Activated T-cell treated with anti-CD3 and anti-CD28 coated beads, Interleukin-2, amount 50 U/mL, for 4 hours (primary cell): Measurements from ENCODE around the gene TACC3. TPM values are rescaled to one million over a fixed set of nuclear protein-coding genes. Genes with fewer than 3 reads are reported as not detected.

Experiments used
- ATAC-seq, 2 donors: fragments of 200-7000 bp; cut with Tn5 transposase; one replicate each; pipeline ENCODE4 v1.10.0; 2021
- DNase-seq: peaks from one replicate; pipeline ENCODE4 v3.0.0-alpha.2; 2020
- H3K27me3 Mint-ChIP-seq: one replicate; pipeline ENCODE4 v1.8.0; 2021; ENCODE audit warnings: low read depth, mixed read lengths
- H3K36me3 Mint-ChIP-seq: one replicate; pipeline ENCODE4 v1.8.0; 2022; ENCODE audit warnings: mixed read lengths; ENCODE audit not compliant: insufficient read depth
- H3K4me1 Mint-ChIP-seq: one replicate; pipeline ENCODE4 v1.8.0; 2021; ENCODE audit warnings: low read depth, mixed read lengths
- H3K4me3 Mint-ChIP-seq: one replicate; pipeline ENCODE4 v1.8.0; 2021; ENCODE audit warnings: mild to moderate bottlenecking, moderate library complexity, mixed read lengths
- H3K9me3 Mint-ChIP-seq: one replicate; pipeline ENCODE4 v1.8.0; 2021; ENCODE audit warnings: mixed read lengths
- total RNA-seq, 3 donors: library from RNA; stranded (reverse); gene quantifications; one replicate each; pipeline ENCODE4 v1.2.1, GENCODE V29; 2021

The TACC3 gene
- total RNA-seq, 3 donors from 2014 or later, result 53.1 to 75.0 (median 69.3) TPM

- Mint-ChIP-seq H3K4me3 (no peak overlapping the region), H3K36me3 (no peaks in the 10 kb centered on the region), H3K9me3 (no peaks in the 10 kb centered on the region), H3K27me3 (no peaks in the 10 kb centered on the region), H3K4me1 (no peaks in the 10 kb centered on the region)
- no peak for DNase-seq
- ATAC-seq, result no peak
These were observed 63.1 kb downstream of the TACC3 start for GRCh38 chr4:1784395-1784788.

- Mint-ChIP-seq H3K4me3 (no peak overlapping the region), H3K36me3 (no peaks in the 10 kb centered on the region), H3K27me3 (no peaks in the 10 kb centered on the region), H3K9me3 (no peaks in the 10 kb centered on the region), H3K4me1 (no peaks in the 10 kb centered on the region)
- DNase-seq, result no peak
- ATAC-seq, result no peak
These were observed 63.7 kb downstream of the TACC3 start for GRCh38 chr4:1784789-1785591.

- H3K4me3 Mint-ChIP-seq, result no peak overlapping the region
- no peaks in the 10 kb centered on the region for H3K4me1 Mint-ChIP-seq
- no peak for ATAC-seq
- no peaks in the 10 kb centered on the region for H3K36me3 Mint-ChIP-seq
- no peak for DNase-seq
- H3K27me3 Mint-ChIP-seq, result peaks cover 1% of the 10 kb centered on the region
- no peaks in the 10 kb centered on the region for H3K9me3 Mint-ChIP-seq
These were observed 64.3 kb downstream of the TACC3 start for GRCh38 chr4:1785592-1785991.

- DNase-seq, result no peak
- no peaks in the 10 kb centered on the region for H3K4me1 Mint-ChIP-seq
- no peak overlapping the region for H3K4me3 Mint-ChIP-seq
- no peaks in the 10 kb centered on the region for H3K36me3 Mint-ChIP-seq
- ATAC-seq, result no peak
- H3K27me3 Mint-ChIP-seq, result peaks cover 6% of the 10 kb centered on the region
- H3K9me3 Mint-ChIP-seq, result no peaks in the 10 kb centered on the region
These were observed 65.4 kb downstream of the TACC3 start for GRCh38 chr4:1786544-1787362.

GRCh38 chr4:1787411-1788077 lies 66.2 kb downstream of the TACC3 start:
- no peaks in the 10 kb centered on the region for H3K4me1 Mint-ChIP-seq
- ATAC-seq (no peak), DNase-seq (no peak)
- no peaks in the 10 kb centered on the region for H3K36me3 Mint-ChIP-seq
- no peaks in the 10 kb centered on the region for H3K9me3 Mint-ChIP-seq
- H3K27me3 Mint-ChIP-seq, result peaks cover 7% of the 10 kb centered on the region
- no peak overlapping the region for H3K4me3 Mint-ChIP-seq

- ATAC-seq, result no peak
- H3K4me3 Mint-ChIP-seq, result no peak overlapping the region
- no peak for DNase-seq
- no peaks in the 10 kb centered on the region for H3K36me3 Mint-ChIP-seq
- H3K9me3 Mint-ChIP-seq, result no peaks in the 10 kb centered on the region
- H3K27me3 Mint-ChIP-seq, result peaks cover 7% of the 10 kb centered on the region
- no peaks in the 10 kb centered on the region for H3K4me1 Mint-ChIP-seq
These were observed 67.1 kb downstream of the TACC3 start for GRCh38 chr4:1788254-1788973.

GRCh38 chr4:1789552-1789951 lies 68.2 kb downstream of the TACC3 start:
- H3K4me3 Mint-ChIP-seq, result no peak overlapping the region
- ATAC-seq, result no peak
- no peak for DNase-seq
- no peaks in the 10 kb centered on the region for H3K4me1 Mint-ChIP-seq
- no peaks in the 10 kb centered on the region for H3K36me3 Mint-ChIP-seq
- H3K9me3 Mint-ChIP-seq, result no peaks in the 10 kb centered on the region
- H3K27me3 Mint-ChIP-seq, result peaks cover 7% of the 10 kb centered on the region

- H3K4me1 Mint-ChIP-seq, result no peaks in the 10 kb centered on the region
- no peaks in the 10 kb centered on the region for H3K9me3 Mint-ChIP-seq
- H3K36me3 Mint-ChIP-seq, result no peaks in the 10 kb centered on the region
These were observed 68.7 kb downstream of the TACC3 start for GRCh38 chr4:1790005-1790404.

GRCh38 chr4:1792158-1792831 lies 71.0 kb downstream of the TACC3 start:
- no peak for ATAC-seq
- H3K9me3 Mint-ChIP-seq, result no peaks in the 10 kb centered on the region
- no peaks in the 10 kb centered on the region for H3K4me1 Mint-ChIP-seq
- H3K36me3 Mint-ChIP-seq, result no peaks in the 10 kb centered on the region
- peaks cover 20% of the 10 kb centered on the region for H3K27me3 Mint-ChIP-seq
- no peak for DNase-seq
- no peak overlapping the region for H3K4me3 Mint-ChIP-seq

More at GRCh38 chr4:1790005-1790404, 68.7 kb downstream of the TACC3 start:
- peaks cover 7% of the 10 kb centered on the region for H3K27me3 Mint-ChIP-seq
- H3K4me3 Mint-ChIP-seq, result no peak overlapping the region
- no peak for DNase-seq
- ATAC-seq, result no peak

GRCh38 chr4:1792832-1793495 lies 71.6 kb downstream of the TACC3 start, which contains the start of gene FGFR3:
FGFR3 (plus strand) TSS chr4:1793293; CDS start chr4:1793935, 642 bp downstream.
- Mint-ChIP-seq H3K36me3 (no peaks in the 10 kb centered on the region), H3K9me3 (no peaks in the 10 kb centered on the region), H3K4me3 (no peak within 1 kb of the TSS), H3K4me1 (no peaks in the 10 kb centered on the region), H3K27me3 (peaks cover 20% of the 10 kb centered on the region)
- DNase-seq (peak; percentile 25), ATAC-seq (peak; percentile 80 to 83)

- peak; percentile 63 to 64 for ATAC-seq
- Mint-ChIP-seq H3K9me3 (no peaks in the 10 kb centered on the region), H3K4me1 (no peaks in the 10 kb centered on the region), H3K27me3 (peaks cover 21% of the 10 kb centered on the region), H3K36me3 (no peaks in the 10 kb centered on the region), H3K4me3 (no peak overlapping the region)
- peak; percentile 13 for DNase-seq
These were observed 72.1 kb downstream of the TACC3 start for GRCh38 chr4:1793496-1793840.

- ATAC-seq, result peak in 1 of 2 donors; percentile 9
- H3K36me3 Mint-ChIP-seq, result no peaks in the 10 kb centered on the region
- no peak for DNase-seq
- H3K9me3 Mint-ChIP-seq, result no peaks in the 10 kb centered on the region
- H3K4me1 Mint-ChIP-seq, result no peaks in the 10 kb centered on the region
- no peak overlapping the region for H3K4me3 Mint-ChIP-seq
- peaks cover 25% of the 10 kb centered on the region for H3K27me3 Mint-ChIP-seq
These were observed 72.9 kb downstream of the TACC3 start for GRCh38 chr4:1793940-1794808.
